Measurements from ENCODE around the gene TBXT.
"Not testable (repeated sequence)": the region's sequence is repeated elsewhere in the genome, so short reads cannot be mapped to it uniquely, and the experiment has no call there.

TBXT gene

DNA sequence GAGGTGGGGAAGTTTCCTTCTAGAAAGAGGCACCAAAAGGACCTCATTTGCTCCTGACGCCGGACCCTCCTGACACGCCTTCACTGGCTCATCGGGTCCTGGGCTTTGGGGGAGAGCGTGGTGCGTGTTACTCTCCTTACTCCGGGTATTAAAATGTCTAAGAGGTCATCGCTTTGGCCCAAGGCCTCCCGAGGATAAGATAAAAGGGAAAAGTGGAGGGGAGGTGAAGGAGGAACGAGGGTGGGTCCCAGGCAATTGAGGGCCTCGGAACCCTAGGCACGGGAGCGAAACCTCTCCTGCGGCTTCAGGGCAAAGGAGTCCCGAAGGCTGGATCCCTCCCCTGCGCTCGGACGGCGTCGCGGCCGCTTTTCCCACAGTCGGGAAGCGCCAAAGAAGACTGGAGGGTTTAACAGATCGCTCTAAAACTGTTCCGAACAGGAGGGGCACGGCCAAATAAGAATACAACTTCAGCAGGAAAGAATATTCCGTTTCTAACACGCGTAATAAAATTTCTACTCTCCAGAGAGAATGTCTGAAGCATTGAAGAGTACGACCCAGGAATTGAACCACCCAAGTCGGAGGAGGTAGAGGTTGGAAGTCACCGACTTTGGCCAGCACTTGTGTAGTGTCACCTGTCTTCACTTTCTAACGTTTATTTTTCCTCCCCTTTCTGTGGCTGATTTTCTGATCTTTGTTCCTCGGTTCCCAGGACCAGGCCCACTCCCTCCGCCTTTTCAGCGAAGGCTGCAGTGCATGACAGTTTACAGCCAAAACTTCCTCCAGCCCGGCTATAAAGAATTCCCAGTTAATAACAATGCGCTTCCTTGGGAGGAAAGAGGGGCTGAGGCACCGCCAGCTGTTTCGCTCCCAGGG lies 2.1 kb upstream of the TBXT start:
- DNase-seq (ENCODE audit: low spot score) = no peak

DNA sequence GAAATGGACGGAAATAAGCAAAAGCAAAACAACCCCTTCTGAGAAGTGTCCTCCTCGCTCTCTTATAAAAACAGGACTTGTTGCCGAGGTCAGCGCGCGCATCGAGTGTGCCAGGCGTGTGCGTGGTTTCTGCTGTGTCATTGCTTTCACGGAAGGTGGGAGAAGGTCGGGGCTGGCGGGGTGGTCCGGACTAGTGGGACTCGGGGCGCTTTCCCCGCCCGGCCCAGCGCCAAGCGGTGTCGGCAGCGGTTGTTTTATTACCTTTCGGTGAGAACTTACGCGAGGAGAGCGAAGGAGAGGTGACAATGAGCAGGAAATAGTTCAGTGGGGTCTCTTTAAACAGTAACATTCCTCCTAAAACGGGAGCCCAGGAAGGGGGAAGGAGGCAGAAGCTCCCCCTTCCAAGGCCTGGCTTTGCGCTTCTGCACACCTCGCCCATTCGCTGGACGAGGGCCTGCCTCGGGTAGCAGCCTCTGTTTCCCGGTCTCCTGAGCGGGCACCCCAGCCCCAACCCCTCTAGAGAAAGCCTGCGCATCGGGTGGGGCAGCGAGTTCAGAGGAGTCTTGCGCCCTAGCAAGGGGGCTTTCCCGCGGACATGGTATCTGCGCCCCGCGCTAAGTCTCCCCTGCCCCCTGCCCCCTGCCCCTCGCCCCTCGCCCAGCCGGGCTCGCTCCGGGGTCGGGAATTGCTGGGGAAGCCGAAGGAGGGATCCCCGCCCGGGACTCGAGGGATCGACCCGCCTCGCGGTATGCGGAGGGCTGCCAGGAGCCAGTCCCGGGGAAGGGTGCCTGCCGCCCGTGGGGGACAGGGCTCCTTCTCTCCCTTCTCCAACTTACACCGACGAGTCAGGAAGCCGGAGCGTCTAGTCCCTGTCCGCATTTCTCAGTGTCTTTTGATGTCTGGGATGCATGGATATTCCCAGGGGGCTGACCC lies 1.2 kb upstream of the TBXT start:
- no peak for DNase-seq (ENCODE audit: low spot score)

DNA sequence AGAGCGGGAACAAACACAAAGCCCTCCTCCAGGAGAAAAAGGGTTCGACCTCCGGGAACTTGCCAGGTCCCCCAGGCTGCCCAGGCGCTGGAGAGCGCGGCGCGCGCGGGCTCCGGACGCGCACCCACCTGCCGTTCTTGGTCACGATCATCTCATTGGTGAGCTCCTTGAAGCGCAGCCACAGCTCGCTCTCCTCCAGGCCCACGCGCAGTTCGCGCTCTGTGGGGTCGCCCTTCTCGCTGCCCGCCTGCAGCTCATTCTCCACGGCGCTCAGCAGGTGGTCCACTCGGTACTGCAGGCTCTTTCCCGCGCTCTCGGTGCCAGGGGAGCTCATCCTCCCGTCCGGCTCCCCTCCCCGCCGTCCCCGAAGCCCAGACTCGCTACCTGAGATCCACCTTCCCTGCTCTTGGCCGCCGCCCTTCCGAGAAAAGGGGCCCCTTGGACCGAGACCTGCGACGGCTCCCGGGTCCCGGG lies 356 bp downstream of the TBXT start:
- no peak for DNase-seq (ENCODE audit: low spot score)

DNA sequence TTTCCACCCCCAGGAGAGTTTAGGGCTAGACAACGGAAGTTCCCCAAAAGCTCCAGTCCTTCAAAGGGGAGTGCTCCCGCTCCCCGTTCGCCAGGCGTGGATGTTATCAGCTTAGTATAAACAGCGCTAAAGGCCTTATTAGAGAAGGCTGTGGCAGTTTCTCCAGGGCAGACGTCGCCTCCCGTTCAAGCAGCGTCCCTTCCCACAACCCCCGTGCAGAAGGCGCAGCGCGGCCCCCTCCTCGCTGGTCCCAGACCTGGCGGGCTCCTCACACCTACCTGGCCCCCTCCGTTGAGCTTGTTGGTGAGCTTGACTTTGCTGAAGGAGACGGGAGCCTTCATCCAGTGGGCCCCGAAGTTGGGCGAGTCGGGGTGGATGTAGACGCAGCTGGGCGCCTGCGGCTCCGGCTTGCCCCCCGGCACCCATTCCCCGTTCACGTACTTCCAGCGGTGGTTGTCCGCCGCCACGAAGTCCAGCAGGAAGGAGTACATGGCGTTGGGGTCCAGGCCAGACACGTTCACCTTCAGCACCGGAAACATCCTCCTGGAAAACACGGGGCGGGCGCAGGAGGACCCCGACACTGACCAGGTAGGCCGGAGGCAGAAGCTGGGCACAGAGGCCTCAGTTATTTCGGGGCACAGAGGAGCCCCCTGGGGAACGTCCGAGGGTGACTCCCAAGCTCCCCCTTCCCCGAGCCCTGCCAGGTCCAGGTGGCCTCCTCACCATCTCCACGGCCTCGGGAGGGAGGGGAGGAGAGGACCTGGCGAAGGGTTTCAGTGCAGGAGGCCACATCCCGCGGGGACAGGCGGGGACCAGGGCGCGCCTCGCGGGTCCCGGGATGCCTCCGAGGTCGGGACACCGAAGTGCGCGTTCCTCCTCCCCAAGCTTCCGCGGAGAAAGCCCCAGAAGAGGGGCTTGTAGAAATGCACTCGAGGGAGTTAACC lies 1.1 kb downstream of the TBXT start:
- no peak for DNase-seq (ENCODE audit: low spot score)

DNA sequence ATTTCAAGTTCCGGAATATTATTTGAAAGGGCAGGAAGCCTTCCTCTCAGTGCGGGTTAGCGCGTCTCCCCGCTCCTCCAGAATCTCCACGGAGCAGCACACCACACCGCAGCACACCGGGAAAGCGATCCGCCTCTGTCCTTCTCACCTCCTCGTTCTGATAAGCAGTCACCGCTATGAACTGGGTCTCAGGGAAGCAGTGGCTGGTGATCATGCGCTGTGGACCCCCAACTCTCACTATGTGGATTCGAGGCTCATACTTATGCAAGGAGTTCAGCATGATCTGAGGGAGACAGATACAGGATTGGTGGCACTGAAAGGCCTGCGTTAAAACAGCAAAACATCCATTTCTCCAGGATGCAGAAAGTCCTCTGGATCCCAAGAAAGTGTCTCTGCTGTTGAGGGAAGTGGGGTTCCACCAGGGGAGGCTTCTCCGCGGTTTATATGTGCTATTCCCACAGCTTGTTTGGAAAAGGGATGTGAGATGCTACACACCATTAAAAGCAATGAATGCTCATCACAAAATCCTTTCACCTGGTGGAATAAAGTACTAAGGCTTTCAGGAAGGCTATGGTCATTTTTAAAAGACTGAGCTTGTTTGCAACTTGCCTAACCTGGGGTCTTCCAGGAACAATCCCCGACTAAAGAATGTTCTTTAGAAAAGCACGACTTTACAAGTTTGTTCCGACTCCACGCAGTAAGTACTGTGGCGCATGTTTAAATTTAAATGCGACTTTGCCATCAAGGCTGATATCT lies 1.9 kb downstream of the TBXT start:
- no peak for DNase-seq (ENCODE audit: low spot score)

DNA sequence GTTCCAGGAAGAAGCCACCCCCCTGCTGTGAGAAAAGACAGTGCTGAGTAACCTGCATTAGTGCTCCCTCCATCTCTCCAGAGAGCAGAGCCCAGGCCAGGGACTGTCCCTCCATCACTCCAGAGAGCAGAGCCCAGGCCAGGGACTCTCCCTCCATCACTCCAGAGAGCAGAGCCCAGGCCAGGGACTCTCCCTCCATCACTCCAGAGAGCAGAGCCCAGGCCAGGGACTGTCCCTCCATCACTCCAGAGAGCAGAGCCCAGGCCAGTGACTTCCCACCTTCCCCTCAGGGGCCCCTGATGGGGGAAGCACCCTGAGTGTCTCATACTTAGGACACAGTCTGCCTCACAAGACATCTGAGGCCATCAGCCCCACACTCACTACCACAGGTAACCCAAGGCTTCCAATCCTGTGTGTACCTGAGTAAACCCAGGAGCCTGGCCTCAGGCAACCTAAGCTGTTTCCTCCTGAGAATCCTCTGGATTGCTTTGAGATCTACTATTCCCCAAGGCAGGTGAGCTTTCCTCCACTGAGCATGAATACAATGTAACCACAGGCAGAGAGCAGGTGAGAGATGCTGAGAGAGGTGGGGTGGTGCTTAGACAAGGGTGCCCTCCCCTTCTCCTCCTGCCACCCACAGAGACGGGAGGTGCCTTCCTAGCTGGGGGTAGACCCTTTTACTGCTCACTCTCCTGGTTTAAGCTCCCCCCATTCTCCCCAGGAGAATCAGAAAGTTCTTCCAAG lies 4.9 kb downstream of the TBXT start:
- no peak for DNase-seq (ENCODE audit: low spot score)

DNA sequence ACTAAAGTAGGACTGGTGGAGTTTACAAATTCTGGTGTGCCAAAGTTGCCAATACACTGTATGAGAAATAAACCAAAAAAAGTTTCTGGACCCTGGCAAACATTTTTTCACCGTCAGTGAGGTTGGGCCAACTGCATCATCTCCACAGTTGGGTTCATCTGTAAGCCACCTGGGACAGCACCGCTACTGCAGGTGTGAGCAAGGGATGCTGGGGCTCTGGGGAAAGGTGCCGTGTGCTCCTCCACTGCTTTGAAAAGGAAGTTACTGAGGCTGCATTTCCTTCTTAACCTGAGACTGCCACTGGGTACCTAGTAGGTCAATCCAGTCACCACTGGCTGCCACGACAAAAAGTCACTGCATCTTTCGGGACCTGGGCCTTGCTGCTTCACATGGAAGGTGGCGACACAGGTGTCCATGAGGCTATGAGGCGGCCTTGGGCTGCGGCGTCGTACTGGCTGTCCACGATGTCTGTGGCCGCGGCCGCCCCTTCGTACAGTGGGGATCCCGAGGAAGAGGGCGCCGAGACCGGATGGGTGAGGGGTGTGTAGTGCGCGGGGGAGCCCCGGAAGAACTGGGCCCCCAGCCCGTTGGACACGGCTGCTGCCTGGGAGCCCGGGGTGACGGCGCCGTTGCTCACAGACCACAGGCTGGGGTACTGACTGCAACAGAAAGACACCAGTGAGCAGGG lies 9.6 kb downstream of the TBXT start:
- no peak for DNase-seq (ENCODE audit: low spot score)

DNA sequence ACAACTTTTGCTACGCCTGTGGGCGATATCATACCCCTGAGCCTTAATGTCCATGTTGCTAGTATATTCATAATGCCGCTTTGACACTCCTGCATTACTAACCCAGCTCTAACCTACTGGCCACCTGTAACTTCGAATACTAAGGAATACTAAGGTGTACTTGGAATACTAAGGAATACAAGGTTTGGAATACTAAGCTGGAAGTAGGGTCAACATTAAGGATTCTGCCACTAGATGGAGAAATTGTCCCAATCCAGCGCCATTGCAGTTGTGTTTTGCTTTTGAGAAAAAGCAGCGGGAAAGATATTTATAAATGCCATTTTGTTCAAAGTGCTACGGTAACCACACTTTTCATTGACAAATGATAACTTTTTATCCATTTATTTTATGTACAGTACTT lies 10.7 kb downstream of the TBXT start:
- DNase-seq (ENCODE audit: low spot score) = no peak

DNA sequence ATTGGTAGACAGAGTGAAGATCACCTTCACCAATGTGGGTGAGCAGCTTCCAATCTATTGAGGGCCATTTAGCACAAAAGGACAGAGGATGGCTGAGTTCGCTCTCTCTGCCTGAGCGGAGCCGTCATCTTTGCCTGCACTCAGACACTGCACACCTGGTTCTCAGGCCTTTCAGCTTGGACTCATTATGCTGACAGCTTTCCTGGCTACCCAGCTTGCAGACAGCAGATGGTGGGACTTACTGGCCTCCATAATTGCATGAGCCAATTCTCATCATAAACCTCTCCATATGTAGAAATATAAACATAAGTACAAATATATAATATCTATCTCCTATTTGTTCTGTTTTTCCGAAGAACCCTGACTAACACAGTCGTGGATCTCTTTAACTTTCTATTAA lies 13.7 kb downstream of the TBXT start:
- no peak for DNase-seq (ENCODE audit: low spot score)

DNA sequence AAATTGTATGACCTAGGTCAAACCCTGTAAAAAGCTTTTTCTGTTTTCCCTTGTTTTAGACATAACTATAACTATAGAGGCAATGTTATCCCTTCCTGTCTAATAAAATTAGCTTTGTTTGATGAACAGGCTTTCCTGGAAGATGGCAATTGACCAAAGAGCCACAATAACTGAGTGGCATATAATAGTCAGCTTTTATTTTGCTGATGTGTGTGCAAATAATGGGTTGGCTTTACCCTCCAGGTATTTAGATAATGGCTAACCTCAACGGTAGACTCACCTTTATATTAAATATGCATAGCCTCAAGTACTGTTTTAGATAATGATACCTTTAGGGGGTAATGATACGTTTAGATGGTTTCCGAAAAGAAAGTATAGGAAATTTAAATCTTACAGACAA lies 15.0 kb downstream of the TBXT start:
- no peak for DNase-seq (ENCODE audit: low spot score)

DNA sequence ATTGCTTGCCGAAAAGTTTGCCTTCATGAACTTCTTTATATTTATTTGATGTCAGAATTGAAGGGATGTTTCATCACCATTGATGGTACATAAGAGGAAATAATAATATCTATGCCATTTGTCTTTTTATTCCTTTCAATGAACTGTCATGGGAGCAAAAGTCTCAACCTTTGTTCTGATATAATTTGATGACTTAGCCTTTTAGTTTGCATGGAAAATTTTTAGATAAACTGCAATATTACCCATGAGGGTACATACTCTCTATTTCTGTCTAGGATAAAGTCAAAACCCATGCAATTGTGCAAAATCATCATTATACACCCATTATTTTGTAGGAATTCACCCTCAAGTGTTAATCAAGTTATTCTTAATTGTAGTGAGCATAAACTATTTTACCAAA lies 15.9 kb downstream of the TBXT start:
- no peak for DNase-seq (ENCODE audit: low spot score)

DNA sequence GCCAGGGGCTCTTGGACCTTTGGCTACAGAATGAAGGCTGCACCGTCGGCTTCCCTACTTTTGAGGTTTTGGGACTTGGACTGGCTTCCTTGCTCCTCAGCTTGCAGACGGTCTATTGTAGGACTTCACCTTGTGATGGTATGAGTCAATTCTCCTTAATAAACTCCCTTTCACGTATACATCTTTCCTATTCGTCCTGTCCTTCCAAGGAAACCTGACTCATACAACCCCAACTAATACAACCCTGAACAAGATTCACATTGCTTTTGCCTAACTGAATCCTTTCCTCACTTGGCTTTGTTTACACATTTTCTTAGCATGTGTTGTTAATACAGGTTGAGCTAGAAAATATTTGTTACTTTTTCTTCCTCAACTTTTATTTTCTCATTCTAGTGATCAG lies 21.9 kb downstream of the TBXT start:
- no peak for DNase-seq (ENCODE audit: low spot score)

DNA sequence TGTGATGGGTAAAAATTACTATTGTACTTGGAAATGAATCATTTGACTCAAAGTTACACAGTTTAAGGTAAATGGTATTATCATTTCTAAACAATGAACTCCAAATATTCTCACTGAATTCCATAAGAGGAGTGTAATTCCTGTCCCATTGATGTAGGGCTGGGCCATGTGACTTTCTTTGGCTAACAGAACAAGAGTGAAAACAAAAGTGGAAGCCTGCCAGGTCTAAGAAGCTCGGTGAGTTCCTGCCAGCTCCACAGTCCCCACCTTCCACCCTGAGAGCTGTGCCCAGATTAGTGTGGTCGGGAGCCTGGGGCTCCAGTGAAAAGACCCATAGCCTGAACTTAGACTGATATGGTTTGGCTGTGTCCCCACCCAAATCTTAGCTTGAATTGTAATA lies 24.6 kb downstream of the TBXT start:
- DNase-seq (ENCODE audit: low spot score) = no peak

DNA sequence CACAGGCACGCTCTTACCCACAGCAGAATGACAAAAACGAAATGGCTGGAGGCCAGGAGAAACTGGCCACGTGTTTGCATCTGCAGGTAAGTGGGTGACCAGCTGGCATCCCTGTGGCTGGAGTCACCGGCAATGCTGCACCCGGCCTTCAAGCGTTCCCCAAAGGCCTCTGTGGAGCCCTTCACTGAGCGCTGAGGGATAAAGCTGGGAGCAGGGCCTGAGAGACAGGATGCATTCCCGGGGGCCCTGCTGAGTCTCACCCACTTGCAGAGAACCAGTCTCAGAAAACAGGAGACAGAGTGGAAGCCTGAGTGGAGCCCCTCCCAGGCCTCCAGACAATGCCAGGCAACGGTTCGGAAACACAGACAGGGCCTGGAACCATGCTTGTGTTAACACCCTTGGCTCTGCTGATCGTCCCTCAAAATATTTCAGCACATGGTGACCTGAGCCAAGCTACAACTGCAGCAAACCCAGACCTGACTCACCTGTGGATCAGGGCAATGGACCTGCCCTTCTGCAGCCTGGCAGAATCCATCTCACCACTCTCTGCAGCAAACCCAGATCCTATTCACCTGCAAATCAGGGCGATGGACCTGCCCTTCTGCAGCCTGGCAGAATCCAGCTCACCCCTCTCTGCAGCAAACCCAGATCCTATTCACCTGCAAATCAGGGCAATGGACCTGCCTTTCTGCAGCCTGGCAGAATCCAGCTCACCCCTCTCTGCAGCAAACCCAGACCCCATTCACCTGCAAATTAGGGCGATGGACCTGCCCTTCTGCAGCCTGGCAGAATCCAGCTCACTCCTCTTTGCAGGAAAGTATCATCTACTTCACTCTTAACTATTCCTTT lies 39.8 kb downstream of the TBXT start:
- DNase-seq (ENCODE audit: low spot score) = no peak

DNA sequence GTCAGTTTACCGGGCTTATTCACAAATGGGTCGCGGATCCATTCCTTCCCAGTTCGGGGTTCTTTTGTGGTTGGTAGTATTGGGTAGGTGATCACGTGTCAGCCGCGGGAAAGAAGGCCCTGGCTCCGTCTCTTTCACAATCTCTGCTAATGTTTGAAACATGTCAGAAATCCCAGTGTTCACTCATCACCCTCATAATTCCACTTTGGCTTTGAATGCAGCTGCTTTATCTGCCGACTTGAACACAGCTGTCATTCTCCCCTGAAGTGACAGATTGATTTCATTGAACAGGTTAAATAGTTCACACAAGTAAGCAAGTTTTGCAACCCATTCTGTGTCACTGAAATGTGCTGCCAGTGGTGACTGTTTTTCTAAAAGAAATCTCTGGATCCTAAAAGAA lies 44.5 kb downstream of the TBXT start:
- DNase-seq (ENCODE audit: low spot score) = not testable (repeated sequence)

DNA sequence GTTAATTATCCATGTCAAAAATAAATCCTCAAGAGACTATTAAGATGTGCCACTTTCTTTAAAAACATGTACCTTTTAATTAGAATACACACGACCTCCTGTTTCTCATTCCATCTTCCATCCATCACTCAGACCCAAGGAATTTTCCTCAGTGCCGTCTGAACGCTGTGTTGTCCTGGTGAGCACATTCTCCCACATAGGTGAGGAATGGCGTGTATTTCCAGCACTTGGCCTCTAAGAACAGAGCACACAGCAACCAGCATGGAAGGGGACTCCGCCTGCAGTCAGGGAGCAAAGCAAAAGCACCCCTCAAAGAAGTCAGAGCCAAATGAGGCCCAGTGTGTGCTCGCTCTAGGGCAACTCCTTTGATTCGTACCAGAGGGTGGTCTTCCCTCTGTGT lies 45.9 kb downstream of the TBXT start:
- no peak for DNase-seq (ENCODE audit: low spot score)

DNA sequence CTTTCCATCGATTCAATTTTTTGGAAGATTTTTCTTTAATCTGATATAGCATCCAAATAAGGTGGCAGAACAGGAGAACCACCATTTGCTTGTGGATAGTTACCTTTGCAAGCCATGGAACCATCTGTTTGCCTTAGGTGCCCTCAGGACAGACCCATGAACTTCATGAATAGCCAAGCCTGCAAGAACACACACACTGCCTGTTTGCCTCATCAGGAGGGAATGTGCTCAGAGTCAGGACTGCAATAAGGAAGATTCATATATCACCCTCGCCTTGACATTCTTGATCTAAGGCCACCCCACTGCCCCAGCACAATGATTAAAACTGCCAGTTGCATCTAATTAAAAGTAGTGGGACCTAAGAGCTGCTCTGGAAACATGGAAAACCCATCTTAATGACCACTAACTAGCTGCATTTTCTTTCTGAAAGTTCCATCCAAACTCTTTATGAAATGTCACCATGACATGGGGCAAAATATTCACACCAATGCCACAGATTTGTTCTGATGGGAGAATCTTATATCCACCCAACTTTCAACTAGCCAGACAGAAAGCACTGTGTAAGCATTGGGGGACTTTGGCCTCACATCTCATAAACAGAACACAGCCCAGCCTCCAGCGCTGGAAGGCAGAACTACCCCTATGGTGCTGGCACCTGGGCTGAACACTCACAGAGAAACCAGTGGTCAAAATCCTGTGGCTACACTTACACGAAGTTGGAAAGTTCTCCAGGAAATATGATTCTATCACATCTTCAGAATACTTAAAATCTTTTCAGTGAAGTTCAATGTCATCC lies 48.3 kb downstream of the TBXT start:
- DNase-seq (ENCODE audit: low spot score) = no peak

DNA sequence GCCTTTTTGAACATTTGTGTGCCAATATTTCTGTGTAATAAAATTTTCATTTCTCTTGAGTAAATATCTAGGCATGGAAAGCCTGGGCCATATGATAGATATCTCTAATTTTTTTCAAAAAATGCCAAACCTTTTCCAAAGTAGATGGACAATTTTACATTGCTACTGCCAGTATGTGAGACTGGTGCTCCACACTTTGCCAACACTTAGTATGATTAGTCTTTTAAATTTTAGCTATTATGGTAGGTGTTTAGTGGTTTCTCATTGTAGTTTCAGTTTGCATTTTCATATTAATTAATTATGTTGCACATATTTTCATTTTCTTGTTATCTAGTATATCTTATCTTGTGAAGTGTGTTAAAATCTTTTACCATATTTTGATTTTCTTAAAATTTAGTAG lies 52.0 kb downstream of the TBXT start:
- no peak for DNase-seq (ENCODE audit: low spot score)
